ENCODE data around the gene PCDH9. TPM values are rescaled to one million over a fixed set of nuclear protein-coding genes. Genes with fewer than 3 reads are reported as not detected.

The PCDH9 gene
- total RNA-seq, 2 donors from 2014 or later, result 0.44 to 1.0 TPM

DNA sequence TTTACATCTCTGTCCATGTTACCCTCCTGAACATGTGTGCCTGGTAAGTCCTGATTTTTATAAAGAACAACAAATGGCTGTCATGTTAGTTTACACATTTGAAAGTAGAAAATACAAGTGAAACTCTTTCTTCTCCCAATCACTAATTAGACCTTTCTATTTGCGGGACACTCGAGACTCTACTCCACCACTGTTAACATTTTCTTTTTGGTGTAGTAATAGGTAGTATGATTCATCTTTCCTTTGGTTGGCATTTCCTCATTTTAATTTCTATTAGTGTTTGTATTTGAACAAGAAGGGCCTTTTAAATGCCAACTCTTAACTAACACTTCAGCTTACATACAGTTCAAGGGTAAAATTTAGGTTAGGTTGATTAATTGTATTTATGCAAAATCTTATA lies 371.1 kb downstream of the PCDH9 start:
- H3K4me3 ChIP-seq, result no peak overlapping the region
- H3K9me3 ChIP-seq, result no peaks in the 10 kb centered on the region
- no peaks in the 10 kb centered on the region for H3K36me3 ChIP-seq
- TF ChIP-seq, protein P1, sequence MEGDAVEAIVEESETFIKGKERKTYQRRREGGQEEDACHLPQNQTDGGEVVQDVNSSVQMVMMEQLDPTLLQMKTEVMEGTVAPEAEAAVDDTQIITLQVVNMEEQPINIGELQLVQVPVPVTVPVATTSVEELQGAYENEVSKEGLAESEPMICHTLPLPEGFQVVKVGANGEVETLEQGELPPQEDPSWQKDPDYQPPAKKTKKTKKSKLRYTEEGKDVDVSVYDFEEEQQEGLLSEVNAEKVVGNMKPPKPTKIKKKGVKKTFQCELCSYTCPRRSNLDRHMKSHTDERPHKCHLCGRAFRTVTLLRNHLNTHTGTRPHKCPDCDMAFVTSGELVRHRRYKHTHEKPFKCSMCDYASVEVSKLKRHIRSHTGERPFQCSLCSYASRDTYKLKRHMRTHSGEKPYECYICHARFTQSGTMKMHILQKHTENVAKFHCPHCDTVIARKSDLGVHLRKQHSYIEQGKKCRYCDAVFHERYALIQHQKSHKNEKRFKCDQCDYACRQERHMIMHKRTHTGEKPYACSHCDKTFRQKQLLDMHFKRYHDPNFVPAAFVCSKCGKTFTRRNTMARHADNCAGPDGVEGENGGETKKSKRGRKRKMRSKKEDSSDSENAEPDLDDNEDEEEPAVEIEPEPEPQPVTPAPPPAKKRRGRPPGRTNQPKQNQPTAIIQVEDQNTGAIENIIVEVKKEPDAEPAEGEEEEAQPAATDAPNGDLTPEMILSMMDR (IDR thresholded peaks at IDR 0.05), result no peak
- intact Hi-C loops (cut with DNase I), result no loop called here
- no peak overlapping the region for H3K27ac ChIP-seq
- no peak overlapping the region for H3K9ac ChIP-seq (ENCODE audit: low read depth in 2 of 2, low read length in 2 of 2)
- H3K27me3 ChIP-seq, result no peaks in the 10 kb centered on the region
- H3K4me1 ChIP-seq, result no peaks in the 10 kb centered on the region
- DNase-seq, result no peak

DNA sequence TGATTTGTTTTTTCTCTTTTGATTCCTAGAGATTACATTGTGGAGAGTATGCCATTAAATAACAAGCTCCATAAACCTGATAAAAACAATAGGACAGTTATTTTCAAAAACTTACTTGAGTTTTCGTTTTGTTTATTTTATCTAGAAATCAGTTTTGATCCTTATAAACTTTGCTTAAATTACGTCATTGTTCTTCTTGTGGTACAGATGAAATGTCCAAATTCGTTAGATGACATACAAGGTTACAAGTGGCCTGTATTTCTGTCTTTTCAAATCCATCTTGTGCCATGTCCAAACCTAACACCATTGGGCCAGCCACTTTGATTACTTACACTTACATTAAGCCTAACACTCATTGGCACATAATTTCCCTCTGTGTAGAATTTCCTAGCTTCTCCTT lies 372.0 kb downstream of the PCDH9 start:
- no peaks in the 10 kb centered on the region for H3K36me3 ChIP-seq
- no peaks in the 10 kb centered on the region for H3K4me1 ChIP-seq
- no peak overlapping the region for H3K4me3 ChIP-seq

DNA sequence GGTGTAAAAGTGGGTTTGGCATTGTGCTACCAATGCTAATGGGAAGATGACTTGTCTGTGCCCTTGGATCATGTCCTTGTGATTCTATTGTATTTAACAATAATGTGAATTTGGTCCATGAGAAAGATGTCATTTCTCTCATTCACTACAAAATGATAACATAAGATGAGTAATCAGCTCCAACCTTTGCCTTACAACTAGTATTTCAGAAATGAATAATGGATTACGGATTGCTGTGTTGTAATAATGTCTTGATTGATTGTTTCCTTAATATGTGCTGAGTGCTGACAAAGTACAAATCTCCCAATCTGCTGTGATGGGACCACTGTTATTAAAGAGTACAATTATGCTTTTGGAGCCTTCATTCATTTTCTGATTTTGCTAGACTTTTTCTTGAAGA lies 375.0 kb downstream of the PCDH9 start:
- Histone ChIP-seq H3K27me3 (no peaks in the 10 kb centered on the region), H3K4me1 (no peaks in the 10 kb centered on the region), H3K4me3 (no peak overlapping the region), H3K27ac (no peak overlapping the region), H3K36me3 (no peaks in the 10 kb centered on the region), H3K9me3 (no peaks in the 10 kb centered on the region), H3K9ac (ENCODE audit: low read depth in 2 of 2, low read length in 2 of 2) (no peak overlapping the region)
- no peak for DNase-seq
- TF ChIP-seq, protein P1 (IDR thresholded peaks at IDR 0.05), result no peak
- intact Hi-C loops (cut with DNase I), result no loop called here

More for the DNA sequence above, 372.0 kb downstream of the PCDH9 start:
- Histone ChIP-seq H3K27me3 (no peaks in the 10 kb centered on the region), H3K9me3 (no peaks in the 10 kb centered on the region), H3K27ac (no peak overlapping the region), H3K9ac (ENCODE audit: low read depth in 2 of 2, low read length in 2 of 2) (no peak overlapping the region)
- TF ChIP-seq, protein P1 (IDR thresholded peaks at IDR 0.05), result no peak
- no peak for DNase-seq
- intact Hi-C loops (cut with DNase I), result no loop called here

DNA sequence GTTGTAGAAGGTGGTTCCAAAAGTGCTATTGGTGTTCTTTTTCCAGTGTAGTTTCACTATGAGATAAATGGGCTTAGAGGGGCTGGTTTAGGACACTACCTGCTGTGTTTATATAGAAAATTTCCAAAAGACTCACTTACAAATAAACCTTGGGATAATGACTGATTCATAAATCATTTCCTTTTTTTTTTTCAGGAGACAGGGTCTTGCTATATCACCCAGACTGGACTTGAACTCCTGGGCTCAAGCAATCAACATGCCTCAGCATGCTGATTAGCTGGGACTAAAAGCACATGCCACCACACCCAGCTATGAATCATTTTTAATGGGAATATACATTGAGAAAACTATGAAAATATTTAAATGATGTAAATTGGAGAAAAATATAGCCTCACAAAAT lies 376.6 kb downstream of the PCDH9 start:
- no peaks in the 10 kb centered on the region for H3K27me3 ChIP-seq
- H3K9me3 ChIP-seq, result no peaks in the 10 kb centered on the region
- no peak overlapping the region for H3K27ac ChIP-seq
- TF ChIP-seq, protein P1 (IDR thresholded peaks at IDR 0.05), result no peak
- no peaks in the 10 kb centered on the region for H3K36me3 ChIP-seq
- H3K9ac ChIP-seq (ENCODE audit: low read depth in 2 of 2, low read length in 2 of 2), result no peak overlapping the region
- no peaks in the 10 kb centered on the region for H3K4me1 ChIP-seq
- no peak overlapping the region for H3K4me3 ChIP-seq
- DNase-seq, result no peak
- intact Hi-C loops (cut with DNase I), result no loop called here

DNA sequence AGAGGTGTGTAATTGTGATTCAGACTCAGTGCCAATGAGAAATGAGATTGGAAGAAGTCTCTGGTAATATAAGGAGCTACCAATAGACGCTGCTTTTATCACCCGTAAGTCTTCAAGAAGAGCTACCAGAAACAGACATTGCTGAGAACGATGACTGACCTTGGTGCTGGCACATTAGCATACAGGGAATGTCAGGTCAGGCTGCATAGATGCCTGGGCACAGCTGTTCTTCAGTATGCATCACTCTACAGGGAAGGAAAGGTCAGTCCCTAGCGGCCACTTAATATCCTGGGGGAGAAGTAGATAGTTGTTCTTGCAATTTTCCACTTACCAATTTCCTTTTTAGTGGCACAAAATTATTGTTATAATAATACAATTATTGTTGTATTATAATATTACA lies 380.4 kb downstream of the PCDH9 start:
- intact Hi-C loops (cut with DNase I), result no loop called here
- no peak for DNase-seq
- Histone ChIP-seq H3K4me1 (no peaks in the 10 kb centered on the region), H3K27ac (no peak overlapping the region), H3K36me3 (no peaks in the 10 kb centered on the region), H3K27me3 (no peaks in the 10 kb centered on the region), H3K9me3 (no peaks in the 10 kb centered on the region), H3K9ac (ENCODE audit: low read depth in 2 of 2, low read length in 2 of 2) (no peak overlapping the region), H3K4me3 (no peak overlapping the region)
- TF ChIP-seq, protein P1 (IDR thresholded peaks at IDR 0.05), result no peak

DNA sequence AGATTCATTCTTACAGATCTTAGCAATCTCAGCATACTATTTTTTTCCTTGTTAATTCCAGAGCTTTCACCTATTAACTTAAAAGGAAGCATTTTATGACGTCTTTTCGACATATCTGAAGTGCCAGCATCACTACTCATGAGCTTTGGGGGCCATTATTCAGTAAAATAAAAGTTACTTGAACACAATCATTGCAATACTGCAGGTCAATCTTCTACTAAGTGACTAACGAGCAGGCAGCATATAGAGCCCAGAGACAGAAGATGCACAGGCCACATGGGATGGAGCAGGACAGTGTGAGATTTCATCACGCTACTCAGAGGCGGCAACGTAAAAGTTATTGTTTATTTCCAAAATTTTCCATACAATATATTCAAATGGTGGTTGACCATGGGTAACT lies 382.6 kb downstream of the PCDH9 start:
- TF ChIP-seq, protein P1 (IDR thresholded peaks at IDR 0.05), result no peak
- Histone ChIP-seq H3K36me3 (no peaks in the 10 kb centered on the region), H3K27ac (no peak overlapping the region), H3K9ac (ENCODE audit: low read depth in 2 of 2, low read length in 2 of 2) (no peak overlapping the region), H3K9me3 (no peaks in the 10 kb centered on the region), H3K4me3 (no peak overlapping the region), H3K4me1 (no peaks in the 10 kb centered on the region), H3K27me3 (no peaks in the 10 kb centered on the region)
- DNase-seq, result no peak
- intact Hi-C loops (cut with DNase I), result no loop called here
